A549 (cell line): ENCODE results near the gene CALN1.

ENCODE experiments used
- ATOH8 ChIP-seq: fragments of 250-450 bp; sonication (Bioruptor Pico); IDR thresholded peaks from 2 replicates; pipeline ENCODE4 v1.5.0; 2020; ENCODE audit warnings: low read depth, mild to moderate bottlenecking, moderate library complexity
- BHLHE40 ChIP-seq: IDR thresholded peaks from 2 replicates; pipeline ENCODE4 v1.6.1; 2012; ENCODE audit warnings: low read depth, low read length, inconsistent platforms
- CHD2 ChIP-seq: fragments of 150-350 bp; IDR thresholded peaks from 2 replicates; pipeline ENCODE4 v1.6.1; 2014; ENCODE audit warnings: low read length; ENCODE audit not compliant: partially characterized antibody
- EP300 ChIP-seq, 2 experiments: fragments of >200 bp; sonication (Bioruptor Twin); formaldehyde crosslinking; IDR thresholded peaks; 2 replicates in 1 of 2; 3 replicates in 1 of 2; pipeline ENCODE4 v1.6.1; 2016 to 2017
- HOXB13 ChIP-seq: fragments of 250-450 bp; sonication (Bioruptor Pico); IDR thresholded peaks from 2 replicates; pipeline ENCODE4 v1.5.0; 2020; ENCODE audit warnings: low read depth, mild to moderate bottlenecking, moderate library complexity
- POLR2A ChIP-seq: IDR thresholded peaks from 2 replicates; pipeline ENCODE4 v1.6.1; 2012; ENCODE audit warnings: mild to moderate bottlenecking, low read length
- RARB ChIP-seq: fragments of 250-450 bp; sonication (Bioruptor Pico); IDR thresholded peaks from 2 replicates; pipeline ENCODE4 v1.8.0; 2021; ENCODE audit warnings: mild to moderate bottlenecking, moderate library complexity
- RCOR1 ChIP-seq: fragments of 150-350 bp; IDR thresholded peaks from 2 replicates; pipeline ENCODE4 v1.6.1; 2014; ENCODE audit warnings: antibody characterized with exemption, low read length, low read depth
- TF ChIP-seq, protein P1 (sequence below): fragments of >200 bp; sonication (Bioruptor Twin); formaldehyde crosslinking; IDR thresholded peaks from 3 replicates; pipeline ENCODE4 v1.5.1; 2016
- TF ChIP-seq, protein P2 (sequence below): fragments of >200 bp; sonication (Bioruptor Twin); formaldehyde crosslinking; IDR thresholded peaks from 2 replicates; pipeline ENCODE4 v1.6.1; 2016
- TF ChIP-seq, protein P3 (sequence below): fragments of 250-450 bp; sonication (Bioruptor Pico); IDR thresholded peaks from 2 replicates; pipeline ENCODE4 v1.5.0; 2021; ENCODE audit warnings: mild to moderate bottlenecking, moderate library complexity, borderline replicate concordance

DNA sequence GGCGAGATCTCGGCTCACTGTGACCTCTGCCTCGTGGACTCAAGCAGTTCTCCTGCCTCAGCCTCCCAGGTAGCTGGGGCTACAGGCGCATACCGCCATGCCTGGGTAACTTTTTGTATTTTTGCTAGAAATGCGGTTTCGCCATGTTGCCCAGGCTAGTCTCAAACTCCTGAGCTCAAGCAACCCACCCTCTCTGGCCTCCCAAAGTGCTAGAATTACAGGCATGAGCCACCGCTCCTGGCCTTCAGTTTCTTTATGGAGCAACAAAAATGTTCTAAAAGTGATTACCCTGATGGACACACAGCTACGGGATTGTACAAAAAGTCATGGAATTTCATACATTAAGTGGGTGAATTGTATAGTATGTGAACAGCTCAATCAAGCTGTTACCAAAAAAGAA lies 216.0 kb downstream of the CALN1 start:
- TF ChIP-seq ATOH8 (CRISPR knock-in tag) = no peak
- TF ChIP-seq, protein P1, sequence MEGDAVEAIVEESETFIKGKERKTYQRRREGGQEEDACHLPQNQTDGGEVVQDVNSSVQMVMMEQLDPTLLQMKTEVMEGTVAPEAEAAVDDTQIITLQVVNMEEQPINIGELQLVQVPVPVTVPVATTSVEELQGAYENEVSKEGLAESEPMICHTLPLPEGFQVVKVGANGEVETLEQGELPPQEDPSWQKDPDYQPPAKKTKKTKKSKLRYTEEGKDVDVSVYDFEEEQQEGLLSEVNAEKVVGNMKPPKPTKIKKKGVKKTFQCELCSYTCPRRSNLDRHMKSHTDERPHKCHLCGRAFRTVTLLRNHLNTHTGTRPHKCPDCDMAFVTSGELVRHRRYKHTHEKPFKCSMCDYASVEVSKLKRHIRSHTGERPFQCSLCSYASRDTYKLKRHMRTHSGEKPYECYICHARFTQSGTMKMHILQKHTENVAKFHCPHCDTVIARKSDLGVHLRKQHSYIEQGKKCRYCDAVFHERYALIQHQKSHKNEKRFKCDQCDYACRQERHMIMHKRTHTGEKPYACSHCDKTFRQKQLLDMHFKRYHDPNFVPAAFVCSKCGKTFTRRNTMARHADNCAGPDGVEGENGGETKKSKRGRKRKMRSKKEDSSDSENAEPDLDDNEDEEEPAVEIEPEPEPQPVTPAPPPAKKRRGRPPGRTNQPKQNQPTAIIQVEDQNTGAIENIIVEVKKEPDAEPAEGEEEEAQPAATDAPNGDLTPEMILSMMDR = no peak
- no peak for TF ChIP-seq EP300 (IDR thresholded peaks at IDR 0.05)
- no peak for TF ChIP-seq POLR2A
- no peak for TF ChIP-seq CHD2
- TF ChIP-seq, protein P2, sequence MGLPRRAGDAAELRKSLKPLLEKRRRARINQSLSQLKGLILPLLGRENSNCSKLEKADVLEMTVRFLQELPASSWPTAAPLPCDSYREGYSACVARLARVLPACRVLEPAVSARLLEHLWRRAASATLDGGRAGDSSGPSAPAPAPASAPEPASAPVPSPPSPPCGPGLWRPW = no peak
- no peak for TF ChIP-seq BHLHE40
- TF ChIP-seq RCOR1 = no peak
- TF ChIP-seq, protein P3, sequence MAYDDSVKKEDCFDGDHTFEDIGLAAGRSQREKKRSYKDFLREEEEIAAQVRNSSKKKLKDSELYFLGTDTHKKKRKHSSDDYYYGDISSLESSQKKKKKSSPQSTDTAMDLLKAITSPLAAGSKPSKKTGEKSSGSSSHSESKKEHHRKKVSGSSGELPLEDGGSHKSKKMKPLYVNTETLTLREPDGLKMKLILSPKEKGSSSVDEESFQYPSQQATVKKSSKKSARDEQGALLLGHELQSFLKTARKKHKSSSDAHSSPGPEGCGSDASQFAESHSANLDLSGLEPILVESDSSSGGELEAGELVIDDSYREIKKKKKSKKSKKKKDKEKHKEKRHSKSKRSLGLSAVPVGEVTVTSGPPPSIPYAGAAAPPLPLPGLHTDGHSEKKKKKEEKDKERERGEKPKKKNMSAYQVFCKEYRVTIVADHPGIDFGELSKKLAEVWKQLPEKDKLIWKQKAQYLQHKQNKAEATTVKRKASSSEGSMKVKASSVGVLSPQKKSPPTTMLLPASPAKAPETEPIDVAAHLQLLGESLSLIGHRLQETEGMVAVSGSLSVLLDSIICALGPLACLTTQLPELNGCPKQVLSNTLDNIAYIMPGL (CRISPR knock-in tag) = no peak
- TF ChIP-seq RARB = no peak
- no peak for TF ChIP-seq HOXB13 (CRISPR knock-in tag)
